Fibroblast of pulmonary artery (primary cell): ENCODE data around the gene IGBP1.
"Not testable (repeated sequence)": the region's sequence is repeated elsewhere in the genome, so short reads cannot be mapped to it uniquely, and the experiment has no call there.

Experiments used
- DNase-seq: peaks from one replicate; pipeline ENCODE4 v3.0.0-alpha.2; 2010; ENCODE audit warnings: low read depth
- H3K4me3 ChIP-seq: replicated peaks from 2 replicates; pipeline ENCODE4 v1.5.1; 2011; ENCODE audit warnings: low read depth, mild to moderate bottlenecking, control low read depth, low read length, moderate library complexity
- CTCF ChIP-seq: IDR thresholded peaks from 2 replicates; pipeline ENCODE4 v1.5.1; 2011; ENCODE audit warnings: mild to moderate bottlenecking, control low read depth, low read length, inconsistent platforms; ENCODE audit errors: missing control alignments

Gene IGBP1

GRCh38 chrX:70096052-70096451, 37.2 kb upstream of the IGBP1 start:
- peak; percentile 54 for DNase-seq
- peak; percentile 43 for TF ChIP-seq CTCF
- no peak overlapping the region for H3K4me3 ChIP-seq

DNA sequence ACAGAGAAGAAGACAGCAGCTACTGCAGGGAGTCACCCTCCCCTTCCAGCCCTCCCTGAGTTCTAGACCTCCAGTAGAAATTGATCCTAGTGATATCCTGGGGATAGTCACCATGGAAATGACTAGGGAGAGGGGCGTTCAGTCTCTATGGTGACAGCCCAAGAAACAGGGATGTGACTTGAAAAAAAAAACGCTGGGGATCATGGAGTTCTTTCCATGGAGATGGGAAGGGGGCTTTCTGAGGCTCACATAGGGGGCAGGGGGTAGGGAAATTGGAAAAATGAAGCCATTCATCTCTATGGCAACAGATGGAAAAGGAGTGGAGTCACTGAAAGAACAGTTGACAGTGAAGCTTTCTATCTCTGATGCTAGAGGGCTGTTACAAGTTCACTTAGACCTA, 28.0 kb upstream of the IGBP1 start:
- TF ChIP-seq CTCF = no peak
- no peak for DNase-seq
- no peak overlapping the region for H3K4me3 ChIP-seq

DNA sequence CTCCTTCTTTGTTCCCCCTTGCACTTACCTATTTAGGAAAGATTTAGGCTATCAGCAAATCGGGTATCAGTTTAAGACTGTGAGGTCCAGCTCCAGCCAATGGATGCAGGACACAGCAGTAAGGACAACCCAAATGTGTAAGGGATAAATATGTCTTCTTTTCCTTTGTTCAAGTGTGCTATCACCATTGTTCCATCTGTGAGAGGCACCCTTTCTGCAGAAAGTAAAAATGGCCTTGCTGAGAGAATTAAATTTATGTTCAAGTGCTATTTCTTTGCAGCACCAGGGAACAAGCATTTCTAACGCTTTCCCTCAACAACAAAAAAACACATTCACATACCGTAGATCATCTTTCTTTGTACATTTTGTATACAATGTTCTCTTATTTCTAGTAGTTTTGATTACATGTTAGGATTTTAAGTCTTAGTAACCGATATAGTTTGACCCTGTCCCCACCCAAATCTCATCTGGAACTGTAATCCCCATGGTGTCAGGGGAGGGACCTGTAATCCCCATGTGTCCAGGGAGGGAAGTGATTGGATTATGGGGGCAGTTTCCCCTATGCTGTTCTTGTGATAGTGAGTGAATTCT, 21.7 kb upstream of the IGBP1 start:
- not testable (repeated sequence) for DNase-seq, H3K4me3 ChIP-seq

DNA sequence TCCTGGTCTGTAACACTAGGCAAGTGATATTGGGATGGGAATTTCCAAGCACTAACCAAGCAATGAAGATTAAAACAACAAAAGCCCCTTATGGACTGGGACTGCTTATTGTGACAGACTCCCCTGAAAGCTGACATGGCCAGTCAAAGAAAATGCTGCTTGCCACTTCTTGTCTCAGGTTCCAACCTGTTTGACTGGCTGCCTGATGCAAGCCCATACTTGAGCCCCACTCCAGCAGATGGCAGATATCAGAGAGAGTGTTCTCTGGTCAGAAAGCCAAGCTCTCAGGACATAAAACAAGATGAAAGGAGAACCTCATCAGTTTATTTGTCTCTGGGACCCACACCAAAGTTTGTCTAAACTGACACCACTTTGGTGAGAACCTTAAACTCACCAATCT, 15.5 kb upstream of the IGBP1 start:
- DNase-seq = no peak
- no peak for TF ChIP-seq CTCF
- no peak overlapping the region for H3K4me3 ChIP-seq

DNA sequence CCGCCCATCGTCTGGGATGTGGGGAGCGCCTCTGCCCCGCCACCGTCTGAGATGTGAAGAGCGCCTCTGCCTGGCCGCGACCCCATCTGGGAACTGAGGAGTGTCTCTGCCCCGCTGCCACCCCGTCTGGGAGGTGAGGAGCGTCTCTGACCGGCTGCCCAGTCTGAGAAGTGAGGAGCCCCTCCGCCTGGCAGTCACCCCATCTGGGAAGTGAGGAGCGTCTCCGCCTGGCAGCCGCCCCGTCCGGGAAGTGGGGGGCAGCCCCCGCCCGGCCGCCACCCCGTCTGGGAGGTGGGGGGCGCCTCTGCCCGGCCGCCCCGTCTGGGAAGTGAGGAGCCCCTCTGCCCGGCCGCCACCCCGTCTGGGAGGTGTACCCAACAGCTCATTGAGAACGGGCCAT, 10.2 kb upstream of the IGBP1 start:
- DNase-seq, H3K4me3 ChIP-seq: not testable (repeated sequence)

- no peak for TF ChIP-seq CTCF
- no peak overlapping the region for H3K4me3 ChIP-seq
Measured at GRCh38 chrX:70124678-70125077, 8.6 kb upstream of the IGBP1 start.

GRCh38 chrX:70128071-70128470, 5.2 kb upstream of the IGBP1 start:
- no peak for DNase-seq
- no peak overlapping the region for H3K4me3 ChIP-seq
- no peak for TF ChIP-seq CTCF

More at GRCh38 chrX:70124678-70125077, 8.6 kb upstream of the IGBP1 start:
- DNase-seq = no peak

GRCh38 chrX:70129816-70130215, 3.4 kb upstream of the IGBP1 start:
- peak; percentile 31 for DNase-seq
- TF ChIP-seq CTCF = peak; percentile 18
- H3K4me3 ChIP-seq = no peak overlapping the region
